GM12892 (cell line): Measurements from ENCODE around the gene LMNA.

Source experiments
- POLR2A ChIP-seq: IDR thresholded peaks from 2 replicates; pipeline ENCODE4 v1.6.1; 2011; ENCODE audit warnings: low read depth, low read length, control low read depth
- POLR2AphosphoS5 ChIP-seq: IDR thresholded peaks from 2 replicates; pipeline ENCODE4 v1.6.1; 2011; ENCODE audit warnings: low read depth, low read length, control low read depth

DNA sequence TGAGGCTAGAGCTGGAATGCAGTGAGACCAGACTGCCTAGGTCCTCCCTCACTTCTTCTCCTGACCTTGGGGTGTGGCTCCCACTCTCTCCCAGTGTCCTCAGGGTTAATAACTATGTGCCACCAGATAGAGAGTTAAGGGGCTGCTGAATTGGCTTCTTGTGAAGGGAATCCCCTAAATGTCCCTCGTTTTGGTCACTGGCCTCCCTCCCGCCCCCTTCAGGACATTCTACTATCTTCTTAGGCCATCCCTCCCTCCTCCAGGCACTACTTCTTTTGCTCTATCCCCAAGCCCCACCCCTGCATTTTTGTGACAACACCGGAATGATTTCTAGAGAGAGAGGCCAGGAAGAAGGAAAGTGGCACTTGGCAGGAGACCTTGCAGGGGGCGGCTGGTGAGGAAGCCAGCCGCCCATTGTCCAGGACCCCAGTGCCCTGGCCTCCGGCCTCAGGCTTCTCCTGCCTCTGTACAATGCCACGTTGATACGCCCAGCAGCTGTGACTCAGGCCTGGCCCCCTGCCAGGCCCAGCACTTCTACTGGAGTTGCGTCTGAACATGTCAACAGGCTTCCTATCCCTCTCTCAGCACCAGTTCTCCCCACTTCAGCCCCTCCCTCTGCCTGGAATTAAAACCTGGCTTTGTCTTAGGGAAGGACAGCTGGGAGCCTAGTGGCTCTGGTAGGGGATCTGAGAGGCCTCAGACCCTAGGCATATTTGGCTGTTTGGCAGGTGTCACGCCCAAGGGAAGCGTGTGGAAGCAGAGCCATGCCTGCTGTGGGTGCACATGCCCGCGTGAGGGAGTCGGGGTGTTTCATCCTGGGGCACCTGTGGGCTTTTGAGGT, 9.1 kb downstream of the LMNA start:
- no peak for TF ChIP-seq POLR2A
- no peak for TF ChIP-seq POLR2AphosphoS5
